Parathyroid adenoma (tissue), 2 donors: ENCODE results near the gene TCOF1.

Source experiments
- H2AFZ ChIP-seq: fragments of 300-600 bp; sonication (generic); one replicate; pipeline ENCODE4 v1.7.0; 2017; ENCODE audit warnings: antibody characterized with exemption, mild to moderate bottlenecking
- H3K27ac ChIP-seq: fragments of 300-600 bp; sonication (generic); one replicate; pipeline ENCODE4 v1.7.0; 2017
- H3K27me3 ChIP-seq: fragments of 300-600 bp; sonication (generic); one replicate; pipeline ENCODE4 v1.7.0; 2017; ENCODE audit warnings: low read length; ENCODE audit not compliant: control insufficient read depth, insufficient read depth
- H3K36me3 ChIP-seq: fragments of 300-600 bp; sonication (generic); one replicate; pipeline ENCODE4 v1.7.0; 2017; ENCODE audit warnings: low read length; ENCODE audit not compliant: control insufficient read depth, insufficient read depth
- H3K4me1 ChIP-seq: fragments of 300-600 bp; sonication (generic); one replicate; pipeline ENCODE4 v1.7.0; 2017; ENCODE audit warnings: control low read depth
- H3K4me2 ChIP-seq: fragments of 300-600 bp; sonication (generic); one replicate; pipeline ENCODE4 v1.7.0; 2017; ENCODE audit warnings: low read length
- H3K4me3 ChIP-seq: fragments of 300-600 bp; sonication (generic); one replicate; pipeline ENCODE4 v1.7.0; 2017; ENCODE audit warnings: low read depth, low read length
- H3K79me2 ChIP-seq: fragments of 300-600 bp; sonication (generic); one replicate; pipeline ENCODE4 v1.7.0; 2017; ENCODE audit warnings: control low read depth
- H3K9ac ChIP-seq: fragments of 300-600 bp; sonication (generic); one replicate; pipeline ENCODE4 v1.7.0; 2017; ENCODE audit warnings: mild to moderate bottlenecking
- H3K9me3 ChIP-seq: fragments of 300-600 bp; sonication (generic); one replicate; pipeline ENCODE4 v1.7.0; 2017; ENCODE audit warnings: low read length; ENCODE audit not compliant: control insufficient read depth
- TF ChIP-seq, protein P1 (sequence below): fragments of 300-600 bp; sonication (generic); IDR thresholded peaks from one replicate; pipeline ENCODE4 v1.7.0; 2017; ENCODE audit warnings: antibody characterized with exemption, mild to moderate bottlenecking
- donor health status: primary hyperparathyroidism.

Gene TCOF1

DNA sequence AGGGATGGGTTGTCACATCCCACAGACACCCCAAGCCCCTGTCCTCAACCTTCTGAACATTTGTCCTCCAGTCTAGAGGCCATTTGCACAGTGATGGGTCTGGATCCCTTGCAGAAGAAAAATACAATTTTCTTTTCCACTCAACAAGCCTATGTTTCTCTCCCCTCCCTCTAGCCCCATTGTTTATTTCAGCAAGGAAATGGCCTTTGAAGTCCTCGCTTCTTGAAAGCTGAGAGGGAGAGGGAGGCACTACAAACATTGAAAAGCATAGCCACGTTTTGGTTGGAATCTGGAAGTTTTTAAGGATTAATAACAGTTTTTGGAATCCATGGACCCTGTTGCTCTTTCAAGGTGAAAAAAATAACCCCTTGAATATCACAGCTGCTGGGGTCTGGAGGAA is 30.8 kb upstream of the TCOF1 start:
- no peaks in the 10 kb centered on the region for H3K27me3 ChIP-seq
- H3K9ac ChIP-seq = no peak overlapping the region
- no peak overlapping the region for H2AFZ ChIP-seq
- no peaks in the 10 kb centered on the region for H3K4me1 ChIP-seq
- H3K36me3 ChIP-seq = no peaks in the 10 kb centered on the region
- no peak overlapping the region for H3K4me3 ChIP-seq
- H3K9me3 ChIP-seq = no peaks in the 10 kb centered on the region
- TF ChIP-seq, protein P1, sequence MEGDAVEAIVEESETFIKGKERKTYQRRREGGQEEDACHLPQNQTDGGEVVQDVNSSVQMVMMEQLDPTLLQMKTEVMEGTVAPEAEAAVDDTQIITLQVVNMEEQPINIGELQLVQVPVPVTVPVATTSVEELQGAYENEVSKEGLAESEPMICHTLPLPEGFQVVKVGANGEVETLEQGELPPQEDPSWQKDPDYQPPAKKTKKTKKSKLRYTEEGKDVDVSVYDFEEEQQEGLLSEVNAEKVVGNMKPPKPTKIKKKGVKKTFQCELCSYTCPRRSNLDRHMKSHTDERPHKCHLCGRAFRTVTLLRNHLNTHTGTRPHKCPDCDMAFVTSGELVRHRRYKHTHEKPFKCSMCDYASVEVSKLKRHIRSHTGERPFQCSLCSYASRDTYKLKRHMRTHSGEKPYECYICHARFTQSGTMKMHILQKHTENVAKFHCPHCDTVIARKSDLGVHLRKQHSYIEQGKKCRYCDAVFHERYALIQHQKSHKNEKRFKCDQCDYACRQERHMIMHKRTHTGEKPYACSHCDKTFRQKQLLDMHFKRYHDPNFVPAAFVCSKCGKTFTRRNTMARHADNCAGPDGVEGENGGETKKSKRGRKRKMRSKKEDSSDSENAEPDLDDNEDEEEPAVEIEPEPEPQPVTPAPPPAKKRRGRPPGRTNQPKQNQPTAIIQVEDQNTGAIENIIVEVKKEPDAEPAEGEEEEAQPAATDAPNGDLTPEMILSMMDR = no peak
- no peaks in the 10 kb centered on the region for H3K79me2 ChIP-seq
- no peak overlapping the region for H3K4me2 ChIP-seq
- no peak overlapping the region for H3K27ac ChIP-seq

DNA sequence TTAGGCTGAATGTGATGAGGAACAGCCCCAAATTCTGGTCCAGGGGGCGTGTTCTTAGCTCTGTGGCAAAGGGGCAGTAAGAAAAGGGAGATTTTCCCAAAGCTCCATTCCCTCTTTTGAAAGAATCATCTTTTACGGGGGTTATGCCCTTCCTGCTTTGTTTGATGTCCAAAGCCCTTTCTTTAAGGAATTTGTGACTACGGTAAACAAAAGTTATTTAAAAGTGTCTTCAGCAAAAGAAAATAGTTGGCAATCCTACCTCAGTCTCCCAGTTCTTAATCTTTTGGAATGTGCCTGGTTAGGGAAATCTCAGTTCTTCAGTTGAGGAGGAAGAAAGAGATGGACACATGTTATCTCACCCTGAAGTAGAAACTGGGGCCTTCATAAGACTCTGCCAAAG is 30.4 kb upstream of the TCOF1 start:
- Histone ChIP-seq H3K27me3 (no peaks in the 10 kb centered on the region), H3K79me2 (no peaks in the 10 kb centered on the region), H3K9me3 (no peaks in the 10 kb centered on the region), H3K36me3 (no peaks in the 10 kb centered on the region), H3K27ac (no peak overlapping the region), H2AFZ (no peak overlapping the region), H3K4me2 (no peak overlapping the region), H3K4me3 (no peak overlapping the region), H3K4me1 (no peaks in the 10 kb centered on the region), H3K9ac (no peak overlapping the region)
- TF ChIP-seq, protein P1 = no peak

DNA sequence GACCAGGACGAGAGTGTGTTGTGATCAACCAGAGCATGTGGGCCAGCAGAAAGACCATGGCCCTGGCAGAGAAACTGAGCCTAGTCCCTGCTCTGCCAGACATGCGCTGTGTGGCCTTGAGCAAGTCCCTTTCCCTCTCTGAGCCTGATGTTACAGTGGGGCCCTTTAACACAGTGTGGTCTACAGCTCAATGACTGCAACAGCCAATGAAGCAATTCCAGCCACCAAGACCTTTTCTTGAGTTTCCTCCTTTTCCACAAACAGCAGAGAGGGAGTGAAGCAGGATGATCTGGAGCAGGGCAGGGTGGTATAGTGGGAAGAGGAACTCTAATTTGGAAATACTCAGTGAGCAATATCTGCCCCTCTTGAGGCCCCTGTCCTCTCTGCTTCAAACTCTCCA is 29.0 kb upstream of the TCOF1 start:
- H3K9me3 ChIP-seq = no peaks in the 10 kb centered on the region
- H2AFZ ChIP-seq = no peak overlapping the region
- no peak overlapping the region for H3K4me3 ChIP-seq
- H3K79me2 ChIP-seq = no peaks in the 10 kb centered on the region
- no peaks in the 10 kb centered on the region for H3K27me3 ChIP-seq
- H3K36me3 ChIP-seq = no peaks in the 10 kb centered on the region
- TF ChIP-seq, protein P1 = no peak
- no peak overlapping the region for H3K27ac ChIP-seq
- no peaks in the 10 kb centered on the region for H3K4me1 ChIP-seq
- no peak overlapping the region for H3K4me2 ChIP-seq
- no peak overlapping the region for H3K9ac ChIP-seq

DNA sequence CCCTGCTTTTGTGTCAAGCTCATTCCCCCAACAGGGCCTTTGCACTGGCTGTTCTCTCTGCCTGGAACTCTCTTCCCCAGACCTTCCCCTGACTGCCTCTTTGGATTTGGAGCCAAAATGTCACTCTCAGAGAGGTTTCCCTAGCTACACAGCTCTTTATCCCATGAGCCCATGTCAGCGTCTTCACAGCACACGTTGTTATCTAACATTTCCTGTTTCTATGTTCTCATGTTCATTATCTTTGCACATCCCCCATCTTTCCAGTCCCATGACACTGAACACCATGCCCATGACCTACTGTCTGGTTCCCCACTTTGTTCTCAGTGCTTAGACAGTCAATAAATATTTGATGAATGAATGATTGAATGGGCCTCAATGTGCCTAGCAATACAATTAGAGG is 28.5 kb upstream of the TCOF1 start:
- no peak overlapping the region for H3K4me3 ChIP-seq
- TF ChIP-seq, protein P1 = no peak
- no peaks in the 10 kb centered on the region for H3K36me3 ChIP-seq
- H3K79me2 ChIP-seq = no peaks in the 10 kb centered on the region
- H3K27ac ChIP-seq = no peak overlapping the region
- no peak overlapping the region for H3K4me2 ChIP-seq
- no peaks in the 10 kb centered on the region for H3K4me1 ChIP-seq
- H2AFZ ChIP-seq = no peak overlapping the region
- no peaks in the 10 kb centered on the region for H3K9me3 ChIP-seq
- no peaks in the 10 kb centered on the region for H3K27me3 ChIP-seq
- H3K9ac ChIP-seq = no peak overlapping the region
